ENCODE data around the gene SLC5A1.
"Not testable (repeated sequence)": the region's sequence is repeated elsewhere in the genome, so short reads cannot be mapped to it uniquely, and the experiment has no call there.

The SLC5A1 gene

DNA sequence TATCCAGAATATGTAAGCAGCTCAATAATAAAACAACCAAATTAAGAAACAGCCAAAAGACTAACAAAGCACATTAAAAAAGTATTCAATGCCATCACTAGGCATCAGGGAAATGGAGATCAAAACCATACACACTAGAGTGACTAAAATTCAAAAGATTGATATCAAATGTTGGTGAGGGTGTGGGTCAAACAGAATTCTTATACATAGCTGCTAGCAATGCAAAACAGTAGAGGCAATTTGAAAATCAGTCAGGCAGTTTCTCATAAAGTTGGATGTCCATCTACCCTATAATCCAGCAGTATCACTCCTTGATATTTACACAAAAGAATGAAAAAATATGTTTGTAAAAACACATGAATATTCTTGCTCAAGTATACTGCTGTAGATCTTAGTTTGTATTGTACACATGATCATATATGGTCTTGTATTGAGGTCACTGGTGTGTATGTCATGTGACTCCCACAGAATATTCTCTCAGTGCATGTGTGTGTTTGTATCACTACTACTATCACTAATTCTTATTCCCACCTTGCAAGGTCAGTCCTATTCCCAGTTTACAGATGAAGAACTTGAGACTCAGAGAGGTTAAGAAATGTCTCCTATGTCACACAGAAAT is 54.9 kb downstream of the SLC5A1 start:
- no peak for DNase-seq

DNA sequence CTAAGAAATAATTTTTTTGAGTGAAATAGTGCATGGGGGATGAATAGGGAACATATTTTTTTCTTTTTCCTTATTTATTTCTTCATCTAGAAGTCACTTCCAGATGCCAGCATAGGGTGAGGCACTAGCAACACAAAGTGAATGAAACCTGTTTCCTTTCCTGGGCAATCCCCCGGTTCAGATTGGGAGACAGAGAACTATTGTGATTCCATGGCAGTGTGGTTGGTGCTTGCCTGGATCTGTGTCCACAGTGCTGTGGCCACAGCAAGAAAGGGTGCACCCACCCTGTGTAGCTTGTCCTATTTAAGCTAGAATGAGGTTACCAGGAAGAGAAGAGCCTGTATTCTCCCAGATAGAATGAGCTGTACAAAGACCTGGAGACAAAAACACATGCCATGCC is 57.6 kb downstream of the SLC5A1 start:
- no peak for DNase-seq

DNA sequence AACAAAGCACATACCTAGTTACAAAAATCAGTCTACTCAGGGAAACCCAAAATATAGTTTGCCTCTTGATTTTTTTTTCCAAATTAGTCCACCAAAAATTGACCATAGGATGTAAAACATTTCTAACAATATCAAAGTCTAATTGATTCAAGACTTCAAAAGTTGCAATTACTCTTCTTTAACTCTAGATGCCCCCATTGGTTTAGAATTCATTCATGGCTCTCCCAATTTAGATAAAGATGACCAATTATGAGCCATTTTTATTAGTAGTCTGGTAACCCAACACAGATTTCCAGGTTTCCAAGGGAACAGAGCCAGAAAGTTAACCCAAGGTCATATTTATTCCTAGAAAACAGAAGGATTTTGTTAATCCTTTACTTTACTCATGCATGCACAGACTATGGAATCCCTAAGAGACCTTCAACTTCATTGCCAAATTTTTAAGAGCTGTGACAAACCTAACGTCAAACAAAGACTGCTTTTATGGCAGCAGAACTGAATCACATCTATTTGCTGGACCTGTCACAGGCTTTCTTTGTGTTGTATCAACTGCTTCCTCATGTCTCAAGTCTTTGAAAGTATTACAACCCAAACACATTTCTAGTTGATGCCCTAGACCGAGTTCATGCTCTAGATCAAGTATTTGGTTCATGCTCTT is 60.7 kb downstream of the SLC5A1 start:
- no peak for DNase-seq

DNA sequence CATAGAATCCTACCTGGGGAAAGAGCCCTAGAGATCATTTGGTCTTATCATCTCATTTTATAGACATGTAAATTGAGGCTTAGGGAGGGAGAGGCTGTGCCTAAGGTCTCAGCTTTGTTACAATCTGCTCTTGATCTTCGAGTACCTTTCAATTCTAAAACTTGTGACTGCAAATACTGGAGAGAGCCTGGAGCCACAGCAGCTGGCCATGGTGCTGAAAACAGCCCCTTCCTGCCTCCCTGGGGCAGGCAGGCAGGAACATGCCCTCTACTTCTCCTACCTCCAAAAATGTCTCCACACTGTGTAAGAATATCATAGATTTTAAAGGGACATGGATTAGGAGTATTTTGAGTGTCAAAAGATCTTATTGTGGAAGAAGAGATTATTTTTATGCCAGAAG is 63.9 kb downstream of the SLC5A1 start:
- no peak for DNase-seq

DNA sequence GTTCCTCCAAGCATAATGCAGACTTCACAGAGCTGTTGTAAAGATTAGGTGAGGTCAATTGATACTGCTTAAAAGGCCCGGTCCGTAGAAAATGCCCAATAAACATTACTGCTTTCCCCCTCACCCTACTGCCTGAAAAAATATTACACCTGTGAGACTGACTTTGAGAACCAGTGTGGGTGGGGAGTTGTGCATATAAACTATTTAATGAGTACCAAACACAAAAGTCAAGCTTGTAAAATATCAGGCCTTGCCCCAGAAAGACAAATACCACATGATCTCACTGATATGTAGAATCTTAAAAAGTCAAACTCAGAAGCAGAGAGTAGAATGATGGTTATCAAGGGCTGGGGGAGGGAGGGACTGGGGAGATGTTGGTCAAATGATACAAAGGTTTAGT is 69.3 kb downstream of the SLC5A1 start:
- DNase-seq = no peak

DNA sequence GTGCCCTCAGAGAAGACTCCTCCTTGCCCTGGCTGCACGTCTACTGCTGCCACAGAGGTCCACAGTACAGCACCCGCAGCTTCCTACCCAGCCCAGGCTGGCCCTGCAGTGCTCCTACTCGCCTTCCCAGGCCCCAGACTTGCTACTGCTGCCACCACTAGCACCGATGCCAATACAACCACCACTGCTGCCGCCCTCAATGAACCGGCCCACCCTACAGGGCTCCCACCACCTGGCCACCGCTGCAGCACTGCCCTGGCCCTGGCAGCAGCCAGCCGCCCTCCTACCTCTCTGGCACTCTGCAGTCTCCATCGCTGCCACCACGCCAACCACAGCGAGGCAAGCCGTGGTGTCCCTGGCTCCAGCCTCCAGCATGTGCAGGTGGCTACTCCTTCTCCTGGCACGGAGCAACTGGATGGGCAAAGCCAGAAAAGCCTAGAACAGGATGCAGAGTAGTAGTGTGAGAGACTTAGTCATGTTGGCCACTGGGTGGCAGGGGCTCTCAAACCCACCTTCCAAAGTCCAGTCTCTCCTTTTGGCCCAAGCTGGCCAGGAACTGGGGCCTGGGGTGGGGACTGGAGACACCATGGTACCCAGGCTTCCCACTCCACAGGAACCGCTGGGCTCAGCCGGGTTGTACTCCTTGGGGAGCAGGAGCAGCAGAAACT is 76.6 kb downstream of the SLC5A1 start:
- no peak for DNase-seq

DNA sequence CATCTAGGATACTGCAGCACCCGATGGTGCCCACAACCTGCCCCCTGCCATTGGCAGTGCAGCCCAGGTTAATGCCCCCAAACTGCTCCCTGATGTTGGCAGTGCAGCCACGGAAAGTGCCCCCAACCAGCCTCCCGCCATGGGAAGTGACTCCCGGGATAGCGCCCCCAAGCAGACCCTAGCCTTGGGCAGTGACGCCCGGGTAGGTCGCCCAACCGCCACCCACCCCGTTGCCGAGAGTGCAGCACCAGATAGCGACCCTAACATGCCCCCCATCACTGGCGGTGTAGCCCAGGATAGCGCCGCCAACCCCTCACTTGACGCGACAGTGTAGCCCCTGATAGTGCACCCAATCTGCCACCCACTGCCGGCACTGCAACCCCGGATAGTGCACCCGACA is 77.5 kb downstream of the SLC5A1 start:
- no peak for DNase-seq

DNA sequence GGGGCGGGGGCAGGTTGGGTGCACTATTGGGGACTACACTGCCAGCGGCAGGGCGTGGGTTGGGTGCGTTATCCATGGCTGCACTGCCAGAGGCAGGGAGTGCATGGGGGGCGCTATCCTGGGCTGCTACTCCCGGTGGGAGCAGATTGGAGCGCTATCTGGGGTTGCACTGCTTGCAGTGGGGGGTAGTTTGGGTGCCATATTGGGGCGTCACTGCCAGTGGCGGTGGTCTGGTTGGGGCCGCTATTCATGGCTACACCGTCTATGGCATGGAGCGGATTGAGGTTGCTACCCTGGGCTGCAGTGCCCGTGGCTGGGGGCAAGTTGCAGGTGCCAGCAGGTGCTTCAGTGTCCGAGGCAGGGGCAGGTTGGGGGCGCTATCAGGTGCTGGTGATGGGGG is 79.8 kb downstream of the SLC5A1 start:
- no peak for DNase-seq

DNA sequence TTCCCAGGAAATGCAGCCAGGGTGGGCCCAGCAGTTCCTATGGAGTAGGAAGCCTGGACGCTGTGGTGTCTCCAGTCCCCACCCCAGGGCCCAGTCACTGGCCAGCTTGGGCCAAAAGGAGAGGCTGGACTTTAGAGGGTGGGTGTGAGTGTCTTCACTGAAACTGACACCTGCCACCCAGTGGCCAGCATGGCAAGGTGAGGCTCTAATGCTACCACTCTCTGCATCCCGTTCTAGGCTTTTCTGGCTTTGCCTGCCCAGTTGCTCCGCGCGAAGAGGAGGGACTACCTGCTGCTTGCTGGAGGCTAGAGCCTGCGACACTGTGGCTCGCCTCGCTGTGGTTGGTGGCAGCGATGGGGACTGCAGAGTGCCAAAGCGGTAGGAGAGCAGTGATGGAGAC is 80.6 kb downstream of the SLC5A1 start:
- no peak for DNase-seq

DNA sequence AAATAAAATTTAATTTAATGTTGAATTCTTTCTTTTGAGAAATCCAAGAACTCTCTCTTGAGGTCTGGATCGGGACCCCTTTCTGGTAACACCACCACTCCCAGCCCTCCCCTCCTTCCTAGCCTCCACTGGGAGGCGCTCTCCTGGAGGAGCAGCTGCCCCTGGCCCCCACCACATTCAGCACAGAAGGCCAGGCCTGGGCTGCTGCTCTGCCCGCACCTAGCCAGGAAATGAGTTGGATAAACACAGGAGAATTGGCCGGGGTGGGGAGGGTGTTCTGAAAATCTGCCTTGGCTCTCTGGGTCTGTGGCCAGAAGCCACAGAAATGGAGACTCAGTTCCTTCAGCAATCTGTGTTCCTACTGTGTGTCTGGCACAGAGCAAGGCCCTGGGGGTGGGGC is 84.8 kb downstream of the SLC5A1 start:
- DNase-seq = no peak

DNA sequence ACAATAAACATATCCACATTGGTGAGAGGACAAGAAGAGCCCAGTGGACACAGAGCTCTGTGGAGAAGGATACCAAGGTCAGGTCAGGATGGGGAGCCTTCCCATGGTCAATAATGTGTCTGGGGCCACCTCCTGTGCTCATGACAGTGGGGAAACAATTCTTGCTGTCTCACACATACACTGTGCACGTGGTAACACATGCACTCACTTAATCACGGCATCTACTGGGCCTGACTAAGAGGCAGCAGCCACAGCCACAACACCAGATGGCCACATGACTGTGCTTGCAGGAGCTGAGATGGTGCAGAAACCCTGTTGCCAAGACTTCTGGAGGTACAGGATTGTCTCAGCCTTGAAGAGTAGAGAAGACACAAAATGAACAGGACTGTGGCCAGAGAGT is 87.4 kb downstream of the SLC5A1 start:
- no peak for DNase-seq

DNA sequence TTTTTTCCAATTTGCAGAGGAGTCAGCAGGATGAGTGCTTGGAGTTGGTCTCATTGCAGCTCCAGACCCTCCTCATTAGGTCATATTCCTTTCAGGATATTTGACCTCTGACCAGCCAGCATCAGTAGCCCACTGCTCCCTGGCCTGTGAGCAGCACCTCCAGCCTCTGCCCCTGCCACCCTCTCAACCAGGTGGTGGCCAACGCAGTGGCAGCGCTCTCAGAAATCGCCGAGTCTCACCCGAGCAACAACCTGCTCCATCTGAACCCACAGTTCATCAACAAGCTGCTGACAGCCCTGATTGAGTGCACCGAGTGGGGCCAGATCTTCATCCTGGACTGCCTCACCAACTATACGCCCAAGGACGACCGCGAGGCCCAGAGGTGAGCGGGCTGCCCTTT is 89.1 kb downstream of the SLC5A1 start:
- DNase-seq = no peak

DNA sequence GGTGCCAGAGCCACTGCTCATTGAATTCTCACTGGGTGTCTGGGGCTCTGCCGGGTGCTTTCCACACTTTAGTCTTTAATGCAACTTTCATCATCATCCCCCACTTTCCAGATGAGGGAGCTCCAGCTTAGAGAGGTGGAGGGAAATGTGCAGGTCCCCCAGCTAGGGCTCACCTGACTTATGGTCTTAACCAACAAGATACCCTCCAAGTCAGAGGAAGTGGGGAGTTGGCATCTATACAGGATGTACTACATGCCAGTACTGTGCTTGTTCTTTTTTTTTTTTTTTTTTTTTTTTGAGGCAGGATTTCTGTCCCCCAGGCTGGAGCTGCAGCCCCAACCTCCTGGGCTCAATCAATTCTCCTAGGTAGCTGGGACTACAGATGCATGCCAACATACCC is 89.7 kb downstream of the SLC5A1 start:
- DNase-seq = no peak

DNA sequence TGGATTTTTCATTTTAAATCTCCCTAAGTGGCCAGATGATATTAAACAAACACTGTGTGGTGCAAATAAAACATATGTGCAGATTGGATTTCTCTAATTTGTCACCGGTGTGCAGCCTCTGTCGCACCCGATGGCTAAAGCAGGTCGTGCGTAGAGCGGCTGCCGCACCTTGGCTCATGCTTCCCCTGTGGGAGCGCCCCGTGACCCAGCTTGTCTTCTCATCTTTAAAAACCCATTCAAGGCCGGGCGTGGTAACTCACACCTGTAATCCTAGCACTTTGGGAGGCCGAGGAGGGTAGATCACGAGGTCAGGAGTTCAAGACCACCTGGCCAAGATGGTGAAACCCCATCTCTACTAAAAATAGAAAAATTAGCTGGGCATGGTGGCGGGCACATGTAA is 91.7 kb downstream of the SLC5A1 start:
- not testable (repeated sequence) for DNase-seq

DNA sequence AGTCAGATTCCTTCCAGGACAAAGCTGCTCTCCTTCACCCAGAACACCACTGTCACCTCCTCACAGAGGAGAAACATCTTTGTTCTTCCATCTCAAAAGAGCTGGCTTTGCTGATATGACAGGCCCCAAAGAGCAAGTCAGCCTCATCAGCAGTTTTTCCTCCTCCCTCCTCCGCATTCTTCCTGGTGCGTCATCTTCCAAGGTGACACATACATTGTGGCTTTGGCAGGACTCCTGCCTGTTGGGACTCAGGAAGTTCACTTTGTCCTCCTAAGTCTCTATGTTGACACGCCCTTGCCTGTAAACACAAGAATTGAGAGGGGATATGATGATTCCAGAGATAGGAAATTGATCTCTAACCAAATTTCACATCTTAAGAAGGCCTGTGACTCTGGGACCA is 92.9 kb downstream of the SLC5A1 start:
- not testable (repeated sequence) for DNase-seq

DNA sequence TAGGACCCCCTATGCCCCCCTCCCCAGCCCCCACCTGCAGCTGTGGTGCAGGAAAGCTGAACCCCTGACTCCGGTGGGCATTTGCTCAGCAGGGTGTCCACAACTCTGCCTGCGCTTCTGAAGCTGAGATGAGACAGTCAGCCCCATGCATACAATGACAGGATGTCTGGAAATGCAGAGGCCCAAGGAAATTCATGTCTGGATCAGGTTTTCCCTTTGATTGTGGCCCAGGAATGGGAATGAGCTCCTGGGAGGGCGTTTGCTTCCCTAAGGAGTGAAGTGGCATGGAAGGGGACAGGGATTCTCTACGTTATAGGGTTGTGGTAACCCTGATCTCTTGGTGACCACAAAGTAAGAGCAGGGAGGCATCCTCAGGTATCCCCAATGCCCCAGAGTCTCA is 93.8 kb downstream of the SLC5A1 start:
- not testable (repeated sequence) for DNase-seq

DNA sequence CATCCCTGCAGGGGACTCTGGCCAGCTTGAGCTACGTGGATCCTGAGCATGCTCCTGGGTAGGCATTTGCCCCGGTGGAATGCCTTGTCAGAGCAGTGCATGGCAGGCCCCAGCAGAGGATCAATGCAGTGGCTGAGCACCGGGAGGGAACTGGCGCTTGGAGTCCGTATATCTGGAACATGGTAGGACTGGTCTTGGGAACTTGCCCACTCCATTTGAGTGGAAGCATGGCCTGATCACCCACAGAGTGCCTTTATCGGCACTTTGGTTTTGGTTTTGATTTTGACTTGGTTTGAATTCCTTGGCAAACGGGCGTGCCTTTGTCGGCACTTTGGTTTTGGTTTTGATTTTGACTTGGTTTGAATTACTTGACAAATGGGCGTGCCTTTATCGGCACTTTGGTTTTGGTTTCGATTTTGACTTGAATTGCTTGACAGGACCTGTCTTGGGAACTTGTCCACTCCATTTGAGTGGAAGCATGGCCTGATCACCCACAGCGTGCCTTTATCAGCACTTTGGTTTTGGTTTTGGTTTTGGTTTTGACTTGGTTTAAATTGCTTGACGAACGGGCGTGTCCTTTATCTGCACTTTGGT is 94.8 kb downstream of the SLC5A1 start:
- peak; percentile 57 for DNase-seq

DNA sequence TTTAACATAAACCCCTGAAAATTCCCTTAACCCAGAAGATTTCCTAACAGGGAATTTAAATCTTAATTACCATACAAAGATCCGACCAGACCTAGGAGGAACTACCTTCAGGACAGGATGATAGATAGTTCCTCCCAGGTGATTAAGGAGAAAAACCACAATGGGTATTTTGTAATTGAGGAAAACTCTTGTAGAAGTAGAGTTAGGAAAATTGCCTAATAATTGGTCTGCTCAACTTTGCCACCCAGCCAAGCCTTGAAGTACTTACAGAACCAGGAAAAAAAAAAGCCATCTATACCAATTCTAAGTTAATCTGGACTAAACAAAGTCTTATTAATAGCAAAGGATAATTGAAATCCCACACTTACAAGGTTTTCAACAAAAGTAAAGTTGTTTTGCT is 95.5 kb downstream of the SLC5A1 start:
- DNase-seq = not testable (repeated sequence)

DNA sequence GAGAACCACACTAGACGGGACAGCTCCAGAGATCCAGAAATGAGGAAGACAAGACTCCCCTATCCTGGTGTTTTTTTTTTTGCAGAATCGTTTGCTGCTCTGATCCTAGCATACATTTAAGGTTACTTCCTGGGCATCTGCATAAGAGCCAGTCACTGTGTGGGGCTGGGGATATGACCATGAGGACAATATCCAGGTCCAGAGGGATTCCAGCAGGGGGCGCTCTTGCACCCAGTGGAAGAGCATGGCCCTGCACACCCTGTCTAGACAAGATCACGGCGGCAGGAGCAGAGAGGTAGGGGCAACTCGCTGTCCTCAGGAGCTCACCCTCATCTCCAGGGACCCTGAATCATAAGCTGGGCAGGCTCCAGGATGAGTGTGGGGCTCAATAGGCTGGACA is 97.6 kb downstream of the SLC5A1 start:
- DNase-seq = peak; percentile 8

DNA sequence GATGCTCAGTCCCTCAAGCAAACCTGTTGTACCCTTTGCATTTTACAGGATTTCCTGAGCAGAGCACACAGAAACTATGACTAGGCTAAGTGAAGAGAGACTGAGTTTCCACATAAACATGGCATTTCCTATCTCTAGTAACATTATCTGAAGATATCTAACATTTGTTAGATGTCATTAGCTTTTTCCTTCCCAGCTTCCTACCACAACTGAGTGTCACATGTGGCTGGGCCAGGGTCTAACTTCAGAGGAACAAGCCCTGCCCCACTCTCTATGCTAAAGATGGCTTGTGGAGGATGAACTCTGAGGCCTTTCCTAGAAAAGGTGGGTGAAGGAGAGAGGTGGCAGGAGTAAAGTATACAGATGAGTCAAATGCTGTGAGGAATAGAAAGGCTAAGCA is 99.5 kb downstream of the SLC5A1 start:
- DNase-seq = no peak

DNA sequence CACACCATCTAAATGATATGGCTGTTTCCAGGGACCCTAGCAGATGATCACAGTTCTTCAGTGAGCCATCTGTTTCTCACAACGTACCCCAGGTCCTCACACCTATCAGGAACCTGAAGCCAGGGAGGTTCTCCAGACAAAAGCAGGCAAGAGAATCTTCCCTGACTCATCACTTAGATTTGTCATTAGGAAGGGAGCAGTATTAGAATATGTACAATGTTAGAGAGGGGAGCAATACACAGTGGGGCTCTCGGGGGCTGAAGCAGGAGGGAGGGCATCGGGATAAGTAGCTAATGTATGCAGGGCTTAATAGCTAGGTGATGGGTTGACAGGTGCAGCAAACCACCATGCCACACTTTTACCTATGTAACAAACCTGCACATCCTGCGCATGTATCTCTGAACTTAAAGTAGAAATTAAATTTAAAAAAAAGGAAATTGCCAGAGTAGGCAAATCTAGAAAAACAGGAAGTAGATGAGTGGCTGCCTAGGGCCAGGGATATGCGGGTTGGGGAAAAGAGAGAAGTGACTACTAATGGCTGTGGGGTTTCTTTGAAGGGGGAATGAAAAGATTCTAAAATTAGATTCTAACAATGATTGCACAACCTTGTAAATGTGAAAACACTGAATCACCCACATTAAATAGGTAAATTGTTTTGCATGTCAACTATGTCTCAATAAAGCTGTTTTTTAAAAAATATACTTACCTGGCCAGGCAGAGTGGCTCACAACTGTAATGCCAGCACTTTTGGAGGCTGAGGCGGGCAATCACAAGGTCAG is 101.6 kb downstream of the SLC5A1 start:
- DNase-seq = peak; percentile 28

DNA sequence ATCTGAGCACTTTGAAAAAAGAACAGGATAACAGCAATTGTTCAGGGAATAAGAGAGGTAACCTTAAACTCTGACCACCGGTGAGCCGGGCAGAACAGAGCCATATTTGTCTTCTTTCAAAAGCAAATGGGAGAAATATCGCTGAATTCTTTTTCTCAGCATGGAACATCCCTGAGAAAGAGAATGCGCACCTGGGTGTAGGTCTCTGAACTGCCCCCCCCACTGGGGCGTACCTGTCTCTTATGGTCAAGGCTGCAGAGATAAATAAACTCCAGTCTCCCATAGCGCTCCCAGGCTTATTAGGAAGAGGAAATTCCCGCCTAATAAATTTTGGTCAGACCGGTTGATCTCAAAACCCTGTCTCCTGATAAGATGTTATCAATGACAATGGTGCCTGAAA is 104.1 kb downstream of the SLC5A1 start:
- DNase-seq = not testable (repeated sequence)

DNA sequence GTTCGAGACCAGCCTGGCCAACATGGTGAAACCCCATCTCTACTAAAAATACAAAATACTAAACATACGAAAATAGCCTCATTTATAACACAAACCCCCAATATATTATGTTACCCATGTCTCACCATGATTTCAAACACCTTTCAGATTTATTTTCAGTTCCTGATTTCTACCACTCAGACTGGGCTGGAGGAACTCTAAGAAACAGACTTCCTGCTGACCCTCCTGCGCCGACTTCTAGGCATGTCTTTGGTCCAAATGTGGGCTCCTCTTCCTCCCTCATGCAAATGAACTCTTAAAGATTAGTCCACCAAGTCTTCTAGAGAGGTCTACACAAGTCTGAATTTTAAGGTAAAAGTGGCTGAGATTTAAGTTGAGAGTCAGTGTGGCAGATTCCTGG is 105.3 kb downstream of the SLC5A1 start:
- not testable (repeated sequence) for DNase-seq

All from CD4-positive, alpha-beta T cell treated with Interleukin-17A for 4 hours (primary cell).